Right lobe of liver (tissue), 4 donors: Measurements from ENCODE around the gene NME4.

Experiments used
- POLR2A ChIP-seq: fragments of 450-650 bp; IDR thresholded peaks from one replicate; pipeline ENCODE4 v1.6.1; 2017; ENCODE audit warnings: antibody characterized with exemption, mild to moderate bottlenecking
- TF ChIP-seq, protein P1 (sequence below), 4 donors: fragments of 200-600 bp in 3 of 4; fragments of 450-650 bp in 1 of 4; IDR thresholded peaks; one replicate each; pipeline versions ENCODE4 v1.5.1 to v1.8.0; 2016 to 2022; ENCODE audit warnings: antibody characterized with exemption in 4 of 4, mild to moderate bottlenecking in 2 of 4
- donor health status: DM: no; HTN: no; CAD: no.
- donor health status: DM: no; HTN: no; CAD: no.
- donor health status: DM: no; HTN: yes; CAD: no.

DNA sequence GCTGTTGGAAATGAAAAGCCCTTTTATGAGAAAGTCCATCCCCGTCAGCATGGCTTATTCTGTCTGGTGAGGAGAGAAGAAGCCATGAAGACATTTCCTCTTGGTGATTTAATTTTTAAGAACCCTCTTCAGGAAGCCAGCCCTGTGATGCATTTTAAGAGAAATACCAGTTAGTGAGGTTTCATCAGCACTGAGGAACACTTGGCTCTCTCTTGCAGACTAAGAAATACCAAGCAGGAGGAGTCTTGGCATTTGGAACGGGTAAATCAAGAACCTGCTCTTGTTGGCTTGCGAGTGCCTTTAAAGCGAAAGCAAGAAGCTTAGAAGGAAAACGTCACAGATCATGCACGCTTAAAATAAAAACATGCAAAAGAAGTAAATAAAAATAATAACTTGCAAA lies 46.0 kb downstream of the NME4 start:
- TF ChIP-seq, protein P1, sequence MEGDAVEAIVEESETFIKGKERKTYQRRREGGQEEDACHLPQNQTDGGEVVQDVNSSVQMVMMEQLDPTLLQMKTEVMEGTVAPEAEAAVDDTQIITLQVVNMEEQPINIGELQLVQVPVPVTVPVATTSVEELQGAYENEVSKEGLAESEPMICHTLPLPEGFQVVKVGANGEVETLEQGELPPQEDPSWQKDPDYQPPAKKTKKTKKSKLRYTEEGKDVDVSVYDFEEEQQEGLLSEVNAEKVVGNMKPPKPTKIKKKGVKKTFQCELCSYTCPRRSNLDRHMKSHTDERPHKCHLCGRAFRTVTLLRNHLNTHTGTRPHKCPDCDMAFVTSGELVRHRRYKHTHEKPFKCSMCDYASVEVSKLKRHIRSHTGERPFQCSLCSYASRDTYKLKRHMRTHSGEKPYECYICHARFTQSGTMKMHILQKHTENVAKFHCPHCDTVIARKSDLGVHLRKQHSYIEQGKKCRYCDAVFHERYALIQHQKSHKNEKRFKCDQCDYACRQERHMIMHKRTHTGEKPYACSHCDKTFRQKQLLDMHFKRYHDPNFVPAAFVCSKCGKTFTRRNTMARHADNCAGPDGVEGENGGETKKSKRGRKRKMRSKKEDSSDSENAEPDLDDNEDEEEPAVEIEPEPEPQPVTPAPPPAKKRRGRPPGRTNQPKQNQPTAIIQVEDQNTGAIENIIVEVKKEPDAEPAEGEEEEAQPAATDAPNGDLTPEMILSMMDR (IDR thresholded peaks at IDR 0.05), result no peak
- TF ChIP-seq POLR2A, result no peak
